HepG2 (cell line): ENCODE data around the gene AKT3. TPM values are rescaled to one million over a fixed set of nuclear protein-coding genes. Genes with fewer than 3 reads are reported as not detected.

Experiments
- ATAC-seq: fragments of 200-7000 bp; cut with Tn5 transposase; 3 replicates; pipeline ENCODE4 v1.9.1; 2020; ENCODE audit warnings: mild to moderate bottlenecking, moderate library complexity
- BruUV-seq: library from RNA; stranded (reverse); fragments of 400-500 nt; replicated peaks from 2 replicates; lab custom pipeline; 2021; lab: Mats Ljungman, UMichigan
- CTCF ChIA-PET: fragments of 300-600 bp; formaldehyde crosslinking; extraction: SDS; loops from one replicate; lab custom pipeline; 2021; ENCODE audit warnings: low total read pairs, inconsistent platforms, low intra/inter-chr PET ratio; lab: Yijun Ruan, JAX
- POLR2A ChIA-PET: fragments of 350-600 bp; sonication (Branson Sonifier 250); formaldehyde crosslinking; loops from one replicate; lab custom pipeline; 2020; ENCODE audit warnings: antibody characterized with exemption, inconsistent platforms; lab: Yijun Ruan, JAX
- DNase-seq: peaks from one replicate; pipeline ENCODE4 v3.0.0-alpha.2; 2015; ENCODE audit warnings: low spot score
- FAIRE-seq: peaks from 3 replicates; lab custom pipeline; 2011; peaks lifted over from hg19 to GRCh38; lab: Jason Lieb, UNC
- H2AFZ ChIP-seq: one replicate; pipeline ENCODE4 v1.6.1; 2011; ENCODE audit warnings: low read length, inconsistent platforms
- H3K27ac ChIP-seq: fragments of 300-600 bp; 3 replicates; pipeline ENCODE4 v1.8.0; 2011; ENCODE audit warnings: mixed run types, mild to moderate bottlenecking, mixed read lengths, low read length, inconsistent platforms; ENCODE audit not compliant: insufficient read depth; ENCODE audit errors: extremely low read length
- H3K27me3 ChIP-seq, 2 experiments: fragments of 200-600 bp in 1 of 2; 2 replicates in 1 of 2; 3 replicates in 1 of 2; pipeline versions ENCODE4 v1.6.0 to v1.8.0; 2011; ENCODE audit warnings: low read length in 2 of 2, mild to moderate bottlenecking in 2 of 2, moderate library complexity in 2 of 2, inconsistent platforms in 1 of 2; ENCODE audit not compliant: insufficient read depth in 2 of 2, control insufficient read depth in 1 of 2
- H3K36me3 ChIP-seq, 2 experiments: fragments of 200-600 bp in 1 of 2; replicated peaks in 1 of 2; 2 replicates in 1 of 2; 3 replicates in 1 of 2; pipeline versions ENCODE4 v1.5.1 to v1.8.0; 2011; ENCODE audit warnings: low read length in 2 of 2, inconsistent platforms in 1 of 2; ENCODE audit not compliant: insufficient read depth in 2 of 2, control insufficient read depth in 1 of 2
- H3K4me1 ChIP-seq: 2 replicates; pipeline ENCODE4 v1.5.1; 2012; ENCODE audit warnings: low read length, inconsistent platforms; ENCODE audit not compliant: insufficient read depth
- H3K4me2 ChIP-seq: 2 replicates; pipeline ENCODE4 v1.6.0; 2011; ENCODE audit warnings: low read depth, low read length, inconsistent platforms
- H3K4me3 ChIP-seq, 3 experiments: fragments of 200-600 bp in 1 of 3; sonication (generic), shearing (Covaris generic) in 1 of 3; replicated peaks in 1 of 3; 2 replicates each; pipeline ENCODE4 v1.5.1; 2011 to 2016; ENCODE audit warnings: low read length in 3 of 3, inconsistent platforms in 2 of 3, low read depth in 2 of 3, mild to moderate bottlenecking in 2 of 3, control low read depth in 1 of 3, mixed read lengths in 1 of 3; ENCODE audit not compliant: insufficient read depth in 1 of 3
- H3K79me2 ChIP-seq: one replicate; pipeline ENCODE4 v1.6.1; 2011; ENCODE audit warnings: low read length, inconsistent platforms; ENCODE audit not compliant: insufficient read depth
- H3K9ac ChIP-seq: 2 replicates; pipeline ENCODE4 v1.6.0; 2011; ENCODE audit warnings: mild to moderate bottlenecking, low read depth, low read length, inconsistent platforms; ENCODE audit not compliant: insufficient read depth
- H3K9me3 ChIP-seq: 2 replicates; pipeline ENCODE4 v1.5.1; 2012; ENCODE audit warnings: mild to moderate bottlenecking, low read length
- H4K20me1 ChIP-seq: 2 replicates; pipeline ENCODE4 v1.6.0; 2011; ENCODE audit warnings: inconsistent platforms, mild to moderate bottlenecking, low read length, moderate library complexity; ENCODE audit not compliant: insufficient read depth
- CHD4 ChIP-seq: fragments of 200-600 bp; sonication (generic); IDR thresholded peaks from 2 replicates; pipeline ENCODE4 v1.7.0; 2017; ENCODE audit warnings: mild to moderate bottlenecking, low read length, borderline replicate concordance
- MED13 ChIP-seq: sonication (generic); formaldehyde crosslinking; IDR thresholded peaks from 2 replicates; pipeline ENCODE4 v1.5.0; 2020; ENCODE audit warnings: missing genetic modification reagents
- REPIN1 ChIP-seq: sonication (generic); formaldehyde crosslinking; IDR thresholded peaks from 2 replicates; pipeline ENCODE4 v1.8.0; 2022; ENCODE audit warnings: missing genetic modification reagents, low read depth, mild to moderate bottlenecking, borderline replicate concordance
- RNF2 ChIP-seq: fragments of 450-650 bp; conservative IDR thresholded peaks from 2 replicates; pipeline ENCODE4 v1.6.1; 2016; ENCODE audit warnings: low read depth
- ZMYM4 ChIP-seq: sonication (generic); formaldehyde crosslinking; IDR thresholded peaks from 2 replicates; pipeline ENCODE4 v1.8.1; 2023; ENCODE audit warnings: mild to moderate bottlenecking, missing genetic modification reagents
- ZNF160 ChIP-seq: sonication (generic); formaldehyde crosslinking; IDR thresholded peaks from 2 replicates; pipeline ENCODE4 v1.8.0; 2022; ENCODE audit warnings: mild to moderate bottlenecking, inconsistent platforms, missing genetic modification reagents
- ZNF205 ChIP-seq: IDR thresholded peaks from 2 replicates; pipeline ENCODE4 v1.6.1; 2018; ENCODE audit warnings: missing biosample characterization, missing genetic modification reagents
- ZNF234 ChIP-seq: sonication (generic); formaldehyde crosslinking; conservative IDR thresholded peaks from 2 replicates; pipeline ENCODE4 v1.5.1; 2020; ENCODE audit warnings: mild to moderate bottlenecking, missing genetic modification reagents
- ZSCAN21 ChIP-seq: sonication (generic); formaldehyde crosslinking; IDR thresholded peaks from 2 replicates; pipeline ENCODE4 v1.8.0; 2022; ENCODE audit warnings: mild to moderate bottlenecking, missing genetic modification reagents, moderate library complexity, borderline replicate concordance
- WGBS: methylation state at CpG from one replicate; pipeline ENCODE4 v1.1.6; 2017; ENCODE audit warnings: low lambda C conversion rate; 5-methylcytosine and 5-hydroxymethylcytosine counted together
- in situ Hi-C: cut with HindIII; loops from 2 replicates; pipeline ENCODE4 v1.10.0; 2017; ENCODE audit warnings: low pct_unique_long_range_greater_than_20kb; ENCODE audit not compliant: extremely low pct_ligation_motif_present
- intact Hi-C: fragments of 100-400 bp; cut with micrococcal nuclease; formaldehyde crosslinking; loops from one replicate; pipeline ENCODE4 v1.10.0; 2022; ENCODE audit not compliant: unreplicated experiment
- polyA plus RNA-seq, 8 experiments: library from polyadenylated mRNA; depleted of rRNA in 3 of 8; stranded (reverse) in 7 of 8; unstranded in 1 of 8; fragments of >200 nt; fragmentation: Illumina TruSeq in 4 of 8; extraction: Trizol in 4 of 8; gene quantifications; 2 replicates each; pipeline versions ENCODE4 v1.2.1 to v1.2.3, GENCODE V29; 2011 to 2016; ENCODE audit warnings: low read depth in 4 of 8, missing spikeins in 1 of 8, mixed read lengths in 1 of 8; ENCODE audit not compliant: insufficient read depth in 1 of 8
- total RNA-seq, 5 experiments: library from RNA; depleted of rRNA; stranded (reverse); fragments of >200 nt; fragmentation: Illumina TruSeq; extraction: Trizol; gene quantifications; 2 replicates each; pipeline ENCODE4 v1.2.3, GENCODE V29; 2016; ENCODE audit warnings: low read depth in 1 of 5
- TF ChIP-seq, protein P1 (sequence below): sonication (generic); formaldehyde crosslinking; IDR thresholded peaks from 2 replicates; pipeline ENCODE4 v1.8.0; 2022; ENCODE audit warnings: missing genetic modification reagents, mild to moderate bottlenecking, borderline replicate concordance
- TF ChIP-seq, protein P2 (sequence below): sonication (generic); formaldehyde crosslinking; IDR thresholded peaks from 2 replicates; pipeline ENCODE4 v1.5.0; 2020; ENCODE audit warnings: mild to moderate bottlenecking, missing genetic modification reagents, moderate library complexity

AKT3 gene
- total and polyA plus RNA-seq, 2 of the 13 experiments (the other 11 are each of a cell fraction or from before 2014, with no cell fraction given): 0.07 TPM

DNA sequence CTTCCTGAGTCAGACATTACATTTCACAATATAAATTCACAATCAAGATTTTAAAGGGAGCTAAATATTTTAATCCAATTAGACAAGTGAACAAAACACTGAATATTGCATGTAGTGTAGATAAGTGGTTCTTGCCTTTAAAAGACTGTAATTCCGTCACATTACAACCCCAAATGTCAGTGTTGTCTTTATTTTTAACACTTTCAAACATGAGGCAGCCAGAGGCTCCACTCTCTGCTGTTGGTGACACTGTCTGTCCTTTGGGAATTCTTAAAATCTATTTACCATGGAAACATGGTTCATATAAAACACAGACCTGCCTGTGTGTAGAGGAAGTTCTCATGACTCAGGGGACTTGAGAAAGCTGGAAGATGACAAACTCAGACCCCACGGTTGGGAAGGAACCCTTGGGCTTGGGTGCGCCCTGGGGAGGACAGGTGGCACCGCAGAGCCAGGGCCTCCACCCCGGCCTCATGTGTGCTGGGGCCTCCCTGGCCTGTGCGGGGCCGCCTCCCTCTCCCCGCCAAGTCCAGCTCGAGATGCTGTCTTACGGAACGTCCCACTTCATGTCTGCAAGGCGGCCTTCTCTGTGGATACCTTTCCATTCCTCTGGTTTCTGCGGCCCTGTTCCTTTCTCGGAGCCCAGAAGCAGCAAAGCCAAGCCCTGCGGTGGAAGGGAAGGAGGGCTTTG, 355.2 kb downstream of the AKT3 start:
- FAIRE-seq (no peak), ATAC-seq (no peak), DNase-seq (no peak)
- Histone ChIP-seq H3K79me2 (no peaks in the 10 kb centered on the region), H4K20me1 (no peaks in the 10 kb centered on the region), H3K36me3 (no peaks in the 10 kb centered on the region), H3K4me3 (no peak overlapping the region), H3K4me1 (no peaks in the 10 kb centered on the region), H3K27ac (no peak overlapping the region), H3K27me3 (no peaks in the 10 kb centered on the region), H3K4me2 (no peak overlapping the region), H2AFZ (no peak overlapping the region), H3K9ac (no peak overlapping the region), H3K9me3 (no peaks in the 10 kb centered on the region)
- 91% methylated on average over 15 of the region's 15 CpGs for WGBS
- ChIA-PET POLR2A (no interaction called here), CTCF (no interaction called here)
- TF ChIP-seq RNF2 (no peak), ZNF234 (CRISPR knock-in tag) (no peak), CHD4 (no peak), MED13 (CRISPR knock-in tag) (no peak), ZNF205 (CRISPR knock-in tag) (no peak), ZNF160 (CRISPR knock-in tag) (no peak), ZSCAN21 (no peak), REPIN1 (CRISPR knock-in tag) (no peak), ZMYM4 (CRISPR knock-in tag) (no peak)
- TF ChIP-seq, protein P1, sequence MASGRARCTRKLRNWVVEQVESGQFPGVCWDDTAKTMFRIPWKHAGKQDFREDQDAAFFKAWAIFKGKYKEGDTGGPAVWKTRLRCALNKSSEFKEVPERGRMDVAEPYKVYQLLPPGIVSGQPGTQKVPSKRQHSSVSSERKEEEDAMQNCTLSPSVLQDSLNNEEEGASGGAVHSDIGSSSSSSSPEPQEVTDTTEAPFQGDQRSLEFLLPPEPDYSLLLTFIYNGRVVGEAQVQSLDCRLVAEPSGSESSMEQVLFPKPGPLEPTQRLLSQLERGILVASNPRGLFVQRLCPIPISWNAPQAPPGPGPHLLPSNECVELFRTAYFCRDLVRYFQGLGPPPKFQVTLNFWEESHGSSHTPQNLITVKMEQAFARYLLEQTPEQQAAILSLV (CRISPR knock-in tag): no peak
- TF ChIP-seq, protein P2, sequence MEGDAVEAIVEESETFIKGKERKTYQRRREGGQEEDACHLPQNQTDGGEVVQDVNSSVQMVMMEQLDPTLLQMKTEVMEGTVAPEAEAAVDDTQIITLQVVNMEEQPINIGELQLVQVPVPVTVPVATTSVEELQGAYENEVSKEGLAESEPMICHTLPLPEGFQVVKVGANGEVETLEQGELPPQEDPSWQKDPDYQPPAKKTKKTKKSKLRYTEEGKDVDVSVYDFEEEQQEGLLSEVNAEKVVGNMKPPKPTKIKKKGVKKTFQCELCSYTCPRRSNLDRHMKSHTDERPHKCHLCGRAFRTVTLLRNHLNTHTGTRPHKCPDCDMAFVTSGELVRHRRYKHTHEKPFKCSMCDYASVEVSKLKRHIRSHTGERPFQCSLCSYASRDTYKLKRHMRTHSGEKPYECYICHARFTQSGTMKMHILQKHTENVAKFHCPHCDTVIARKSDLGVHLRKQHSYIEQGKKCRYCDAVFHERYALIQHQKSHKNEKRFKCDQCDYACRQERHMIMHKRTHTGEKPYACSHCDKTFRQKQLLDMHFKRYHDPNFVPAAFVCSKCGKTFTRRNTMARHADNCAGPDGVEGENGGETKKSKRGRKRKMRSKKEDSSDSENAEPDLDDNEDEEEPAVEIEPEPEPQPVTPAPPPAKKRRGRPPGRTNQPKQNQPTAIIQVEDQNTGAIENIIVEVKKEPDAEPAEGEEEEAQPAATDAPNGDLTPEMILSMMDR: no peak
- no TSS peak for BruUV-seq
- in situ Hi-C loops (no loop called here), intact Hi-C loops (no loop called here)
